Measurements from ENCODE around the gene VPS72. TPM values are rescaled to one million over a fixed set of nuclear protein-coding genes. Genes with fewer than 3 reads are reported as not detected.
A peak's percentile ranks its signal among the peaks of the same experiment; 100 is the strongest.

The VPS72 gene
- total and polyA plus RNA-seq, 2 of the 13 experiments (the other 11 are each of a cell fraction or from before 2014, with no cell fraction given): 33.7 to 34.5 TPM

- TF ChIP-seq DMTF1 (CRISPR knock-in tag; IDR thresholded peaks at IDR 0.05): no peak
- peak; percentile 55 for TF ChIP-seq PAXIP1 (CRISPR knock-in tag; conservative IDR thresholded peaks at IDR 0.05)
- TF ChIP-seq IRF2 (CRISPR knock-in tag; IDR thresholded peaks at IDR 0.05): peak; percentile 98
- TF ChIP-seq NFIB (CRISPR knock-in tag; IDR thresholded peaks at IDR 0.05; ENCODE audit: borderline replicate concordance): no peak
- TF ChIP-seq ZNF468 (CRISPR knock-in tag; IDR thresholded peaks at IDR 0.05): no peak
- no peak for TF ChIP-seq ZNF251 (CRISPR knock-in tag; IDR thresholded peaks at IDR 0.05)
- TF ChIP-seq HNRNPLL (IDR thresholded peaks at IDR 0.05; ENCODE audit: low read depth, low read length, poor library complexity, severe bottlenecking): peak; percentile 35
- TF ChIP-seq ZNF792 (CRISPR knock-in tag; IDR thresholded peaks at IDR 0.05): peak; percentile 72
- TF ChIP-seq ZNF704 (CRISPR knock-in tag; IDR thresholded peaks at IDR 0.05; ENCODE audit: borderline replicate concordance): no peak; the same call in 1 of the 2 replicates
- no peak for TF ChIP-seq PTBP1 (IDR thresholded peaks at IDR 0.05; ENCODE audit: low read depth, low read length, poor library complexity, severe bottlenecking)
- TF ChIP-seq RARA (CRISPR knock-in tag; IDR thresholded peaks at IDR 0.05): no peak
- no peak for TF ChIP-seq NR2F2 (IDR thresholded peaks at IDR 0.05; ENCODE audit: borderline replicate concordance, low read depth)
- TF ChIP-seq ZNF770 (CRISPR knock-in tag; IDR thresholded peaks at IDR 0.05): peak; percentile 46; the same call in 1 of the 2 replicates
- TF ChIP-seq MLX (CRISPR knock-in tag; IDR thresholded peaks at IDR 0.05): no peak
- TF ChIP-seq MXD4 (CRISPR knock-in tag; IDR thresholded peaks at IDR 0.05): peak; percentile 50; the same call in 1 of the 2 replicates
- TF ChIP-seq RNF219 (CRISPR knock-in tag; IDR thresholded peaks at IDR 0.05): no peak
These were observed 24.1 kb downstream of the VPS72 start, which contains the start of the genes LYSMD1 and SCNM1 (continued) for GRCh38 chr1:151165738-151166504.

All from HepG2 (cell line).